NCI-H82 (cell line): Measurements from ENCODE around the gene CERS1.
A peak's percentile ranks its signal among the peaks of the same experiment; 100 is the strongest.

ENCODE experiments used
- DNase-seq: peaks from one replicate; lab custom pipeline; 2025; lab: John Stamatoyannopoulos, UW

The CERS1 gene

DNA sequence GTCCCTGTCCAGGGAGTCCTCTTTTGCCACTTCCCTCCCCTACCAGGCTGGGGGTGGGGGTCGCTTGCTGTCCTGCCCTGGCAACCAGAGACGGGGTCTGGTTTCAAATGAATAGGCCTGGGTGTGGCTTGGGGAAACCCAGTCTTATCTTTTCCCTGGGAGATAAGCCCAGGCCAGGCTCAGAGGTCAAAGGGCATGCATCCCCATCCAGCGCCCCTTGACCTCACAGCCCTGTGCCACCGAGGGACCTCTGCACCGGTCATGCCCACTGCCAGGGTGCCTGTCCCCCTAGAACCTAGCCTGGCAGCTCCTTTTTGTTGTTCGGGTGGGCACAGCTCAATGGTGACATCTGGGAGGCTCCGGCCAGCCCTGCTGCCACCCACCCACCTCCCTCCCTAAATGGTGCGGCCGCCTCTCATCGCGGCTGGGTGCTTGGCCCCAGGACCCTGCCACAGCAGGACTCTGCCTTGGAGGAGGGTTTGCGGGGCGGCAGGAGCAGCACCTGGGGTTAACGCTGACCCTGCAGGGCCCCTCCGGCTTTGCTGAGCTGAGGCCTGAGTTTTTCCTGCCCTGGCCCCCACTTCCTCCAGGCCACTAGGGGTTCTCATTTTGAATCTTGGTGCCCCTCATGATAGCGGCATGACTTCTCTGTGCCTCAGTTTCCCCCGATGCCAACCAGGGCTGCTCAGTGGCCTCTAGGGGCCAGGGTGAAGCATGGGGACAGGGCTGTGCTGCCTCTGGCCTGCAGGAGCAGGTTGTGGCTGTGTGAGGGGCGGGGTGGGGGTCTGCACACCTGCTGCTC lies 2.9 kb upstream of the CERS1 start:
- no peak for DNase-seq

DNA sequence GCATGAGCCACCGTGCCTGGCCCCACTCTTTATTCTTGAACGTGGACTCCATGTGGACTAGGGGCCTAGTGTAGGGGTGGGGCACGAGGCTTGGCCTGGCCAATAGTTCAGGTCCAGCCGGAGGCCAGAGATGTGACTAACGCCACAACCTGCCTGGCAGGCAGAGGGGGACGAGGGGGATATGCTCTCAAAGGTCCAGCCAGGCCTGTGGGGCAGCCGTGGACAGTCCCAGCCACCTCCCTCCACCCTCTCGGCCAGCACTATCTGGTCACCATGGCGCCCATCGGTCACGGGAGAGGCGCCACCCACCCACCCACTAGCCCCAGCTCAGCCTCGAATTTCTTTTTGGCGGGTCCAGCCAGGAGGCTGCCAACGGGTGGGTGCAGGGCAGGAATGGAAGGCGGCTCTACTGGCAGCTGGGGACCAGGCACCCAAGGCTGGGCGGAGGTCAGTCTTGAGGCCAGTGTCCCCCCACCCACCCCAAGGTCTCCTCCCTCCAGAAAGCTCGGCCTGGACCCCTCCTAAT lies 2.2 kb upstream of the CERS1 start:
- no peak for DNase-seq

DNA sequence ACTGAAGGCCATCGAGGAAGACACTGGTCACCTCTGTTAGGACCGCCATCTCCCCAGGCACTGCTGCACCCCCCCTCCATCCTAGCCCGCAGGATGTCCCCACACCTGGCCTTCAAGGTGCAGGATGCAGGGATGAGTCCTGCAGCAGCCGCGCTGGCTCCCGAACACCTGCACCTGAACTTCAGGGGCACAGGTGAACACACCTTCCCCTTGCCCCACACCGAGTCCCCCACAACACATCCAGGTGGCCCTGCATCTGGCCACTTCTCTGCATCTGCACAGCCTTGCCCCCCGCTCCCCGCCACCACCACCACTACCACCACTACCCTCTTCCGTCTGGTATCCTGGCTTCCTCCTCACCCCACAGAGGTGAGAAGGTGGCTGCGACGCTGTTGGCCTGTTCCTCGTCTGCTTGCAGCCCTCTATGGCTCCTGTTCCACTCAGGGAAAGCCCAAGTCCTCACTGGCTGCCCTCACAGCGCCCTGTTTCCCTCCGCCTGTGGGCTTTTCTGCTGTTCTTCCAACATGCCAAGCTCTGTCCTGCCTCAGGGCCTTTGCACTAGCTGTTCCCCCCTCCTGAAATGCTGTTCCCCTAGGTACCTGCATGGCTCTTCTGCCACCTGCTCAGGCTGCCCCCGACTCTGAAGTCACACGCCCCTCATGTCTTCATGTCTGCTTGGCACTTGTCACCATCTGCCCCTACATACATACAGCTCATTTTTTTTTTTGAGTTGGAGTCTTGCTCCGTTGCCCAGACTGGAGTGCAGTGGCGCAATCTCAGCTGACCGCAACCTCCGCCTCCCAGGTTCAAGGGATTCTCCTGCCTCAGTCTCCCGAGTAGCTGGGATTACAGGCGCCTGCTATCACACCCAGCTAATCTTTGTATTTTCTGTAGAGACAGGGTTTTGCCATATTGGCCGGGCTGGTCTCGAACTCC lies 1.4 kb upstream of the CERS1 start:
- DNase-seq = no peak

DNA sequence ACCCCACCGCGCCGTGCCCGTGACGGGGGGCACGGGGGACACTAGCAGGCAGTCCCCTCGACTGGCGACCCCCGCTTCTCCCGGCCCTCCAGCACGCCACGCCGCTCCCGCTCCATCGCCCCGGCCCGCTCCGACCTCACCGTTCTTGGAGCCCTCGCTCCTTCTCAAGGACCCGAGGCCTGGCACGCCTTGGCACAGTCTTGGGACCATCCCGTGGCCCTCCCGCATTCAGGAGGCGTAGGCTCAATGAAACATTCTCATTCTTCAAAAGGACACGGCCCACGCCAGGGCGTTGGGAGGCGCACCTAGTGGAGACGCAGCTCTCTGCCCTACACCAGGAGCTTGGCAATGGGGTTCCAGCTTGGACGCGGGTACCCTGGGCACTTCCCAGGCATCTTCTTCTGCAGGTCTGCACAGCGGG lies 473 bp upstream of the CERS1 start:
- peak; percentile 41 for DNase-seq

DNA sequence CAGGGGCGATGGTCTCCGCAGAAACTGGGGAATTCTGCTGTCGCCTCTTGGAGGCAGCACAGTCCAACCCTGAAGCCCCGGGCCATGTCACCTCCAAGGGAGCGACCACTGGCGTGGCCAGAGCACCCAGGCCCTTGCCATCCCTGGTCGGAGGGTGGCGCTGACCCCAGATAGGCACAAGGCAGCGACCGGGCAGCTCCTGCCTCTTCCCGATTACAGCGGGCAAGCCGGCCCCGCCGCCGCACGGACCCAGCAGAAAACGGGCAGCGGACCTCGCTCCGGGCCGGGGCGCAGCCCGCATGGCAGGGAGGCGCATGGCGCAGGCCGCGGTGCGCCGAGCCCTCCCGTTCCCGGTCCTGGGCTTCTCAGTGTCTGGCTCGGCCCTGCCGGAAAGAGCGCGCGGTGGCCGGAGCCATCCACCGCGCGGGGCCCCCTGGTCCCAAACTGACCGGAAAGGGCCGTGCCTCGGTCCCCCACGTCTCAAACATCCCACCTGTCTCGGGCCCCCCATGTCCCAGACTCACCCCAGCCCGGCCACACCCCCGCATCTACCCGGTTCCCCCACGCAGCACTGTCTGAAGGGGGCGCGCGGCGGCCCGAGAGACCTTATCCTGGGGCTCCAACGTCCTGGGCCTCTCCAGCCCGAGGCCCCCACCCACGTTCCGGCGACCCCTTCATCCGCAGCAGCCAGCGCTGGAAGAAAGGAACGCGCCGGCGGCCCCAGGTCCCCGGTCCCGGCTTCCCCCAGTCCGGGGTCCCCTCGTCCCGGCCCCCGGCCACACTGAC lies 727 bp downstream of the CERS1 start:
- peak; percentile 74 for DNase-seq

DNA sequence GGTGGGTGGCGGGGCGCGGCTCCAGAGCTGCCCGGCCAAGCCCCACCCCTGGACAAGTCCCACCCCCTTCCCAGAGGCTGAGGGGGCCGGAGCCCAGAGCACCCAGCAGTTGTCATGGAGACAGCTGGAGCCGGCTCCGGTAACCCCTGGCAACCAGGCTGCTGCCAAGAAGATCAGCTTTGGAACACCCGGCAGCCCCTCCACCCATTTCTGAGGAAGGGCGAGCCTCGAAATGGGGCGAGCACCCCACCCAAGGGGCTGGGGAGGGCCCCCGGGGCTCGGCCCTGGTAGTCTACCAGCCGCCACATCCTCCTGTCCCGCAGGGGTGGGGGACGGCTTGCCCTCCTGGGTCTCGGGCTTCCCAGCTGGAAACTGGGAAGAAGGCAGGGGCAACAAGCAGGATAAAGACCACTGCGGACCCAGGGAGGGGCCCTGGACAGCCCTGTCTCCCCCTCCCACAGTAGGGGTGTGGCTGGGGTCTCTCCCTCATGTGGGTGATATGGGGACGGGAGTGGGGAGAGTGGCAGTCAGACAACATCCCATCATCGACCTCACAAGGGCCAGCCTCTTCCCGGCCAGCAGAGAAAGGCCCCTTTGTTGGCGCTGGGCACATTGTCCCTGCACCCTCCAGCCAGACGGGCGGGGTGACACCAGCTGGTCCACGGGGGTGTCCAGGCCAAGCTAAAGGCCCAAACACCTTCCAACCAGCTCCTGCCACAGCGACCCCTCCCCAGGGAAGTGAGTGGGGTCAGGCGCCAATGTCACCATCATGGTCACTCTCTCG lies 1.5 kb downstream of the CERS1 start:
- peak; percentile 94 for DNase-seq

DNA sequence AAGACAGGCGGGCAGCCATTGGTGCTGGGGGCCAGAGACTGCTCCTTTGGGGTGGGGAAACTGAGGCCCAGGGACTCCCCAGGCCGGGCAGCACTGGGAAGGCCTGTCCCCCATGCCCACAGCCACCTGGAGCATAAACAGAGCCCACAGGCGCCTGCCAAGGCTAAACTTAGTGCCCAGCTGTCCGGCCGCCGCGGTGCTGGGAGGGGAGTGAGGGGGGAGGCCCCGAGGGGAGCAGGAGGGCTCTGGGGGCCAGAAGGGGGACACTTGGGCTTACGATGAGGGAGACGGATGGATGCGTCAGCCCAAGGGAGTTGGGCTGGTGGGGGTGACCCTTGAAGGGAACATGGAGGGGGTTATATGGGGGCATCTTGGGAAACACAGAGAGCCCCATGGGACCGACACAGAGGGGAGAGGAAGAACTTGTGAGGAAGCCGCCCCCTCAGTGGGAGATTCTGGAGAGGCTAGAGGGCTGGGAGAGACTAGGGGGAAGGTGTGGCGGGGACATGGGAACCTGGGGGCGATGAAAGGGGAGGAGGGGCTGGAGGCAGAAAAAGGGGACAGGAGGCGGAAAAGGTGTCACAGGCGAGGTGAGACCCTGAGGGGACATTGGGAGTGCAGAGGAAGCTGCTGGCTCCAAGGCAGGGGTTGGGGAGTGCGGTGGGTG lies 2.2 kb downstream of the CERS1 start:
- DNase-seq = no peak

DNA sequence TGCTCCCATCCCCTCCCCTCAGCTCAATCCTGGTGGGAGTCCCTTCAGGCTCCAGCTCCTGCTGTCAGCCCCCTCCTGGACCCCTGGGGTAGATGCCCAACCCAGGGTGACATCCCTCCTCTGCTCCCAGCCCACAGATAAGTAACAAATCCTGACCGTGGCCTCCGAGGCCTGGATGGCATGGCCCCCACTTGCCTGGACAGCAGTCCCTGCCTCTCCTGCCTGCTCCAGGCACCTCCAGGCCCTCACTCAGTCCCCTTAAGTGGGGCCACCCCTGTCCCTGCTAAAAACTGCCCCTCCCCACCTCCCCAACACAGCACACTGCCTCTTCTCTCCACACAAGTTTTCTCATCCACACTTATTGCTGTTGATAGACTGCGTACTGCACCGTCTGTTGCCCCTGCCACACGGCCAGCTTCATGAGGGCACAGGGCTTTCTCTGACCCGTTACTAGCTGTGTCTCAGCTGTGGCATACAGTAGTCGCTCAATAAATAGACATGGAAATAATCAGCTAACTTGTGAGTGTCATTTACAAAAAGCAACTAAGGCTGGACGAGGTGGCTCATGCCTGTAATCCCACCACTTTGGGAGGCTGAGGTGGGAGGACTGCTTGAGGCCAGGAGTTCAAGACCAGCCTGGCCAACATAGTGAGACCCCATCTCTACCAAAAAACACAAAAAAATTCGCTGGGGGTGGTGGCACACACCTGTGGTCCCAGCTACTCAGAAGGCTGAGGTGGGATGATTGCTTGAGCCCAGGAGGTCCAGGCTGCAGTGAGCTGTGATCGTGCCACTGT lies 5.8 kb downstream of the CERS1 start:
- no peak for DNase-seq

DNA sequence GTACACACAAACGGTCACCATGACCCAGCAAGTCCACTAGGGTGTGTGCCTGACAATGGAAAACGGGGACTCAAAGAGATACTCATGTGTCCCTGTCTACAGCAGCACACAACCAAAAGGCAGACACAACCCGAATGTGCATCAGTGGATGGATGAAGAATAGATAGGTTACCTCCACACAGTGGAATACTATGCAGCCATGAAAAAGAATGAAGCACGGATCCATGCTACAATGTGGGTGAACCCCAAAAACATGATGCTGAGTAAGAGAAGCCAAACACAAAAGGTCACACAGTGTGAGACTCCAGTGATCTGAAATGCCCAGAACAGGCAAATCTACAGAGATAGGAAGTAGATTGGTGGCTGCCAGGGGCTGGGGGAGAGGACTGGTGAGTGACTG lies 9.0 kb downstream of the CERS1 start:
- no peak for DNase-seq

DNA sequence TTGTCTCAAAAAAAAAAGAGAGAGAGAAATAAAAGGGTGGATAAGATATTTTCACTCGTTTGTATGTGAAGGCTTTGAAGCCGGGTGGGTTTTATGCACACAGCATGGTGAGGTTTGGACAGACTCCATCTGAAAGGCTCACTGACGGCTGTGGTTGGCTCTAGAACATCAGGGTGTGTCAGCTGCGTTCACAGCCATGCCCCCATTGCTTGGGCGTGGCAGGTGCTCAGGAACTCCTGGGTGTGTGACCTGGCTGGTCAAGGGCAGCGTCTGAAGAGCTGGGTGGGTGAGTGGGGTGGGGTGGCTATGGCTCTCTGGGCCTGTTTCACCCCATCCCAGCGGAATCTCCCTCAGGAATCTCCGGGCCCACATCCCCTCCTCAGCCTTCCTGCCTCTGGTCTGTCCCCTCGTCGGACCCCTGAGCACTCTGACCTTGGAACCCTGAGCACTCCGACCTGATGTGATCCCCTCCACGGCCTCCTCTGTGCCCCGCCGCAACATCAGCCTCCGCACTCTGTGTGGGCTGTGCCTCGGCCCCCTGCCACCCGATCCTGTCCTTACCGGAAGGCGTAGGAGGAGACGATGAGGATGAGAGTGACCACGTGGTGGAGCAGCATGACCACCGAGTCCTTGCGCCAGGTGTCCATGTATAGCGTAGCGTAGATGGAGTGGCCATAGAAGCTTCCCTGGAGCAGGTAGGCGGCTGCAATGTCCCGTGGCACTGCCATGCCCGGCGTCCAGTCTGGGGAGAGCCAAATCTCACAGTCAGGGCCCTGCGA lies 12.2 kb downstream of the CERS1 start:
- DNase-seq = no peak

DNA sequence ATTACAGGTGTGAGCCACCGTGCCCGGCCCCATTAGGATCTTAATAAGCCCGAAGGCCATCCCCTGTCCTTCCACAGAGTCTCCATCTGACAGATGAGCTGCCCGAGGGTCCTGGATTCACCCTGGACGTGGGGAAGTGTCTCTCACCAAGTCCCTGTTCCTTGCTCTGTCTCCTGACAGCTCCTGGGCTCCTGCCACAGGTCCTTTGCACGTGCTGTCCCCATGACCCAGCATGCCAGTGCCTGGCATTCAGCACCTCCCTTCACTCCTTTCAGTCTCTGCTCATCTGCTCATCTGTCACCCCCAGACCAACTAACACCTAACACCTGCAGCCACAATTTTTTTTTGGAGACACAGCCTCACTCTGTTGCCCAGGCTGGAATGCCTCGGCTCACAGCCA lies 14.5 kb downstream of the CERS1 start:
- DNase-seq = no peak

DNA sequence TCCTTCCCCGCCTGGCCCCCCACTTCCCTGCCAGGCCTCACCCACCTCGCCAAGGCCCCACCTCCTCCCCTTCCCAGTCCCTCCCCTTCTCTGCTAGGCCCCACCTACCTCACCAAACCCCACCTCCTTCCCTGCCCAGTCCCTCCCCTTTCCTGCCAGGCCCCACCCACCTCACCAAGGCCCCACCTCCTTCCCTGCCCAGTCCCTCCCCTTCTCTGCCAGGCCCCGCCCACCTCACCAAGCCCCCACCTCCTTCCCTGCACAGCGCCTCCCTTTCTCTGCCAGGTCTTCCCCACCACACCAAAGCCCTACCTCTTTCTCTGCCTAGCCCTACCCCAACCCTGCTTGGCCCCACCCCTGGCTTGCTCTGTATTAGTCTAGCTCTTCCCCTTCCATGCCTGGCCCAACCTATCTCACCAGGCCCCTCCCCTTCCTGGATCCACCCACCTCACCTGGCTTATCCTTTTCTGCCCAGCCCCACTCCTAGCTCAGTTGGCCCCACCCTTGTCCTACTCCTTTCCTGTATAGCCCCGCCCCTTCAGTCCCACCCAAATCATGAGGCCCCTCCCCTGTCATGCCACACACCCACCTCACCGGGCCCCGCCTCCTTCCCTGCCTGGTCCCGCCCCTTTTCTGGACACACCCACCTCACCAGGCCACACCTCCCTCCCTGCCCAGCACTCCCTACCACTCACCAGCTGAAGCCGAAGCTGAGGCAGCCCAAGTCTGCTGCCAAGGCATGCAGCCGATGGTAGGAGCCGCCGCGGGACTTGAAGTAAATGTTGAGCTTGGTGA lies 16.2 kb downstream of the CERS1 start:
- peak; percentile 82 for DNase-seq

DNA sequence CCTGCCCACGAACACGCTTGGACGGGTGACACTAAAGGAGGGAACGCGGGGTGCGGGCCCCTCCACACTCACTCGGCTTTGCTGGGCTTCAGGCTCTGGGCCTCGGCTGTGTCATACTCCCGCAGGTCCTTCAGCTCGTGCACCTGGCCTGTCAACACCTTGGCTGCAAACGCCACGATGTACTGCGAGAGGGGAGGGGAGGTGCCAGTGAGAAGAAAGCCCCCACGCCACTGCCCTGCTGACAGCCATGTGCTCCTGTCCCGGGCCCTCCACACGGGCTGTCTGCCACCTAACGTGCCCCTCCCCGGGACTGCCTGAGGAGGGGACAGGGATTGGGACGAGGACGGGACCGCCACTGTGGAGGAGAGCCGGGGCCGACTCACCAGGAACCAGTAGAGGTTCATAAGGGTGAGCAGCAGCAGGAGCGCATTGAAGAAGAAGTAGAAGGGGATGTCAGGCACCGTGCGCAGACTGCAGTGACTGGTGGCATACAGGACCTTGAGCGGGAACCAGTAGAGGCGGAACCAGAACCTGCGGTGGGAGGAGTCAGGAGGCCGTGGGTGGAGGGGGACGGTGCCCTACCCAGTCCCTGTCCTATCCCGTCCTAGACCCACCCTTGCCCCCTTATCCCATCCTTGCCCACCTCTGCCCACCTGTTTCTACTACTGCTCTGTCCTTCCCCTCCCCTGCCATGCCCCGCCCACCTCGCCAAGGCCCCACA lies 16.9 kb downstream of the CERS1 start:
- peak; percentile 62 for DNase-seq

DNA sequence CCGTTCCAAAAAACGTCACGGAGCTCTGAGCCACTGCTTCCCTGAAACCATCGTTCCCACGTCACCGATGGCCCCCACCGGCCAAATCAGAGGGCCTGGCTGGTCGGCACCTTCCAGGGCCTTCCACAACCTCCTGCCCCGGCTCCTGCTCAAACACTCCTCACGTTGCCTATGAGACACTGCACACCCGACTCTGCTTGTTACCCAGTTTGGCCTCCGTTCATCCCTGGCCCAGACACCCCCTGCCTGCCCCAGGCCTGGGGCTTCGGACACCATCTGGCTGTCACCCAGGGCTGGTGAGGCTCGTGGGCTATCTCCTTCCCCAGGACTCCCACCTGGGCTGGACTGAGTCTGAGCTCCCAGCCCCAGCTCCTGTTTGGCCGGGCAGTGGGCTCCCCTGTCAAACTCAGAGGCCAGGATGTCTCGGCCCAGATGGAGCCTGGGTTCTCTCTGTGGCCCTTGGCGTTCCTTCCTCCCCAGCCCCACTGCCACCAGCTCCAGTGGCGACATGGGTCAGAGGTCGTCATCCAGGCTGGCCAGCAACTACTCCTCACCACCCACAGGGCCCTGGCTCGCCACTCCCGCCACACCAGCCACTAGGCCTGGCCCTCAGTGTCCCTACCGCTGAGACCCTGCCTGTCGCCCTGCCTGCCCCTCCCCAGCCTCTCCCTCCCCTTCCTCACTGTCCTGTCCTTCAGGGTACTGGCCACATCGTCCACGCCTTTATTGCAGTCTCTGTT lies 17.7 kb downstream of the CERS1 start:
- DNase-seq = no peak

DNA sequence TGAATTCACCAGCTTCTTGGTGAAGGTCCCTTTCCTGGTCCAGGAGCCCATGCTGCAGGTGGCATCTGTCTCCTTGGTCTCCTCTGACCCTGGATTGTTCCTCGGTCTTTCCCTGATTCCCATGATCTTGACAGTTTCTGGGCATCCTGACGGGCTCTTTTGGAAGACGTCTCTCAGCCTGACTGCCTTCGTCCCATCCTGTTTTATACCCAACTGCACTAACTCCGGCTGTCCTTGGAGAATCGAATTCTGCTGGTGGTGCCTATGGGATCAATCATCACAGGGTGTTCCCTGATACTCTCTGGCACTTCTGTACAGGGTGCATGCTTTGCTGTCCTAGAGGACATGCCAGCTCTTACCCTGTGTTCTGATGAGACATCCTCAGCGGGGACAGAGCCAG lies 19.1 kb downstream of the CERS1 start:
- DNase-seq = no peak

DNA sequence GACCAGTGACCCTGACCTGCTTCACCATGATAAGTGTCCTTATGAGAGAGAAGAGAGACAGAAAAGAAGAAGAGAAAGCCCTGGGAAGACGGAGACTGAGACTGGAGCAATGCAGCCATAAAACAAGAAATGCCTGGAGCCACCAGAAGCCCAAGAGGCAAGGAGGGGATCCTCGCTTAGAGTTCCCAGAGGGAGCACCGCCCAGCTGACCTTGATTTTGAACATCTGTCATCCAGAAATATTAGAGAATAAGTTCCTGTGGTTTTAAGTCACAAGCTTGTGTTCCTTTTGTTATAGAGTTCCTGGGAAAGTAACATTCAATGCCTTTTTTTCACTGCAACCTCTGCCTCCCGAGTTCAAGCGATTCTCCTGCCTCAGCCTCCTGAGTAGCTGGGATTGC lies 20.2 kb downstream of the CERS1 start:
- DNase-seq = no peak

DNA sequence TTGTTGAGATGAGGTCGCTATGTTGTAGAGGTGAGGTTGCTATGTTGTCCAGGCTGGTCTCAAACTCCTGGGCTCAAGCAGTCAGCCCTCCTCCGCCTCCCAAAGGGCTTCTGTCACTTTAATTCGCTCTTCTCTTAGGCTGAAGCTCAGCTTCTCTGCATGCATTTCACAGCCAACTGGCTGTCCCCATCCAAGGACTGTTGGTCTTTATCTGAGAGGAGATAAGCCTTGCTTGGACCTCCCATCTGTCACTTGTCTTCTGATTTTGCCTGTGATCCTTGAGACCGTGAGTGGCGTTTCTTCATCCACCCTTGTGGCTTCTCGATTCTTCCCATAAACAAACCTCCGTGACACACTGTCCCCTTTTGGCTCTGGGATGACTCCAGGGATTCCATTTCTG lies 24.4 kb downstream of the CERS1 start:
- peak; percentile 94 for DNase-seq
